CD4-positive, alpha-beta T cell (primary cell): ENCODE results near the gene SMURF2. TPM values are rescaled to one million over a fixed set of nuclear protein-coding genes. Genes with fewer than 3 reads are reported as not detected.
A peak's percentile ranks its signal among the peaks of the same experiment; 100 is the strongest.
"Not testable (repeated sequence)": the region's sequence is repeated elsewhere in the genome, so short reads cannot be mapped to it uniquely, and the experiment has no call there.

Experiments used
- ATAC-seq: fragments of 200-7000 bp; cut with Tn5 transposase; one replicate; pipeline ENCODE4 v1.10.0; 2022; ENCODE audit warnings: mild to moderate bottlenecking; ENCODE audit not compliant: poor library complexity
- CTCF ChIA-PET: fragments of 350-600 bp; sonication (Branson Sonifier 250); formaldehyde crosslinking; loops from one replicate; lab custom pipeline; 2021; ENCODE audit warnings: antibody characterized with exemption, inconsistent platforms; lab: Charles Lee
- POLR2A ChIA-PET: fragments of 350-600 bp; sonication (Branson Sonifier 250); formaldehyde crosslinking; loops from one replicate; lab custom pipeline; 2021; ENCODE audit warnings: antibody characterized with exemption, inconsistent platforms; lab: Charles Lee
- DNase-seq, 14 experiments: peaks; one replicate each; pipeline ENCODE4 v3.0.0-alpha.2; 2013 to 2020; ENCODE audit warnings: mixed read lengths in 2 of 14
- H3K27ac ChIP-seq, 2 donors: one replicate each; pipeline versions ENCODE4 v1.5.1 to v1.7.0; 2013; ENCODE audit warnings: low read length in 2 of 2, low read depth in 1 of 2, mild to moderate bottlenecking in 1 of 2
- H3K27me3 ChIP-seq, 2 experiments: 1 replicate in 1 of 2; 2 replicates in 1 of 2; pipeline versions ENCODE4 v1.6.1 to v1.7.0; 2013; ENCODE audit warnings: low read length in 2 of 2, control low read depth in 1 of 2, mild to moderate bottlenecking in 1 of 2, moderate library complexity in 1 of 2; ENCODE audit not compliant: insufficient read depth in 2 of 2, control insufficient read depth in 1 of 2
- H3K36me3 ChIP-seq: one replicate; pipeline ENCODE4 v1.6.1; 2013; ENCODE audit warnings: low read length, control low read depth; ENCODE audit not compliant: insufficient read depth
- H3K4me1 ChIP-seq: one replicate; pipeline ENCODE4 v1.6.1; 2013; ENCODE audit warnings: low read length, control low read depth; ENCODE audit not compliant: insufficient read depth
- H3K4me3 ChIP-seq: one replicate; pipeline ENCODE4 v1.5.1; 2013; ENCODE audit warnings: mild to moderate bottlenecking, low read length, moderate library complexity
- H3K9me3 ChIP-seq, 2 experiments: 1 replicate in 1 of 2; 2 replicates in 1 of 2; pipeline versions ENCODE4 v1.6.1 to v1.7.0; 2013; ENCODE audit warnings: low read length in 2 of 2, mild to moderate bottlenecking in 2 of 2, control low read depth in 1 of 2, moderate library complexity in 1 of 2; ENCODE audit not compliant: control insufficient read depth in 1 of 2, insufficient read depth in 1 of 2
- H3K27ac Mint-ChIP-seq: one replicate; pipeline ENCODE4 v1.8.0; 2020; ENCODE audit warnings: mixed read lengths
- H3K27me3 Mint-ChIP-seq: one replicate; pipeline ENCODE4 v1.8.0; 2021; ENCODE audit warnings: mixed read lengths
- H3K36me3 Mint-ChIP-seq: one replicate; pipeline ENCODE4 v1.8.0; 2021; ENCODE audit warnings: low read depth, mixed read lengths
- H3K4me1 Mint-ChIP-seq: one replicate; pipeline ENCODE4 v1.8.0; 2021; ENCODE audit warnings: low read depth, mixed read lengths
- H3K4me3 Mint-ChIP-seq: one replicate; pipeline ENCODE4 v1.8.0; 2020; ENCODE audit warnings: mild to moderate bottlenecking, mixed read lengths
- H3K9me3 Mint-ChIP-seq: one replicate; pipeline ENCODE4 v1.8.0; 2020; ENCODE audit warnings: mixed read lengths
- intact Hi-C, 2 experiments: fragments of 100-400 bp; cut with DNase I in 1 of 2; cut with micrococcal nuclease in 1 of 2; formaldehyde crosslinking; loops; one replicate each; pipeline versions ENCODE4 v1.15.1 to v1.9.0; 2023 to 2025; cut with DNase I, micrococcal nuclease
- total RNA-seq, 174 experiments: library from RNA in 2 of 174; stranded (reverse) in 2 of 174; gene quantifications; one replicate each; pipeline ENCODE4 v1.2.3 and lab custom pipeline; 2021 to 2026
- TF ChIP-seq, protein P1 (sequence below): fragments of 200-600 bp; IDR thresholded peaks from one replicate; pipeline ENCODE4 v1.8.0; 2022; ENCODE audit warnings: antibody characterized with exemption, mild to moderate bottlenecking

Gene SMURF2
- total RNA-seq, 2 experiments from 2014 or later, result 28.0 to 29.7 TPM

DNA sequence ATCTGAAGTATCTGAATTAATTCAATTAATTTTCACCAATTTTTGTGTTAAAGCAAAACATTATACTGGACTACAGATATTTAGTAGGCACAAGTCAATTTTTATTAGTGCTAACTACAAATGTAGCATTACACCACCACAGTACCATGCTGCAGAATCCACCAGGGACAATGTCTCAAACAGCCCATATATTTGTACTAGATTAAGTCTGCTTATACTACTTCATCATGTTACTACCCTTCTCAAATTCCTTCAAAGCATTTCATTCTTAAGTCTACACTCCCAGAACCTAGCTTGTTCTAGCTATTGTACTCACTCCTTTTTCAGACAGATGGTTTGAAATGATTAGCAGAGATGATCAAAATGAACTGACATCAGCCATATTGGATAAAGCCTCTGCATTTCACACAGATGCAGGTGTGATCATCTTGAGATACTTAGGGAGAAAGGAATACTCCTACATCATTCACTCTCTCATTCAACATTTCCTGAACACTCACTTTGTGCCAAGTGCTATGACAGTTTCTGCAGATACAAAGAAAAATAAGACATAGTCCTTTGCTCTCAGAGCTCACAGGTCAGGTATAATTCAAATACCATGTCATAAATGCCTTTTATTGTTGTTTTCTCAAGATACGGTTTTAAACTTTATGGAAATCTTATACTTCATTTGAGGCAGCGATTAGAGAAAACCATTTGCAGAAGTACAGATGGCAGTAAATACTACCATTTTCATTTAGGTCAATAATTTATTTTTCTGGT, 47.7 kb downstream of the SMURF2 start:
- ChIA-PET POLR2A (interaction anchor here (0.7 to 1.4 kb wide), 2 partner anchors 20 to 105 kb away, joined by 3 to 6 read pairs; no protein-coding TSS in a partner anchor), CTCF (interaction anchor here (1.6 kb wide), 1 partner anchor 14 kb away, joined by 4 read pairs; no protein-coding TSS in a partner anchor)
- Histone ChIP-seq H3K9me3 (no peaks in the 10 kb centered on the region), H3K4me1 (peaks cover 6% of the 10 kb centered on the region), H3K27ac (no peak overlapping the region), H3K4me3 (no peak overlapping the region), H3K27me3 (no peaks in the 10 kb centered on the region), H3K36me3 (no peaks in the 10 kb centered on the region)
- no peaks in the 10 kb centered on the region for H3K36me3 Mint-ChIP-seq
- no peaks in the 10 kb centered on the region for H3K9me3 Mint-ChIP-seq
- no peaks in the 10 kb centered on the region for H3K27me3 Mint-ChIP-seq
- no peak overlapping the region for H3K4me3 Mint-ChIP-seq
- ATAC-seq, result no peak
- no peak for DNase-seq
- H3K27ac Mint-ChIP-seq, result peak overlapping the region; percentile 2
- intact Hi-C loops, result loop anchor here in 1 of 2 experiments (2.0 kb wide), 1 partner anchor 16 kb away; no protein-coding TSS in a partner anchor
- TF ChIP-seq, protein P1, sequence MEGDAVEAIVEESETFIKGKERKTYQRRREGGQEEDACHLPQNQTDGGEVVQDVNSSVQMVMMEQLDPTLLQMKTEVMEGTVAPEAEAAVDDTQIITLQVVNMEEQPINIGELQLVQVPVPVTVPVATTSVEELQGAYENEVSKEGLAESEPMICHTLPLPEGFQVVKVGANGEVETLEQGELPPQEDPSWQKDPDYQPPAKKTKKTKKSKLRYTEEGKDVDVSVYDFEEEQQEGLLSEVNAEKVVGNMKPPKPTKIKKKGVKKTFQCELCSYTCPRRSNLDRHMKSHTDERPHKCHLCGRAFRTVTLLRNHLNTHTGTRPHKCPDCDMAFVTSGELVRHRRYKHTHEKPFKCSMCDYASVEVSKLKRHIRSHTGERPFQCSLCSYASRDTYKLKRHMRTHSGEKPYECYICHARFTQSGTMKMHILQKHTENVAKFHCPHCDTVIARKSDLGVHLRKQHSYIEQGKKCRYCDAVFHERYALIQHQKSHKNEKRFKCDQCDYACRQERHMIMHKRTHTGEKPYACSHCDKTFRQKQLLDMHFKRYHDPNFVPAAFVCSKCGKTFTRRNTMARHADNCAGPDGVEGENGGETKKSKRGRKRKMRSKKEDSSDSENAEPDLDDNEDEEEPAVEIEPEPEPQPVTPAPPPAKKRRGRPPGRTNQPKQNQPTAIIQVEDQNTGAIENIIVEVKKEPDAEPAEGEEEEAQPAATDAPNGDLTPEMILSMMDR, result no peak
- peaks cover 54% of the 10 kb centered on the region for H3K4me1 Mint-ChIP-seq

DNA sequence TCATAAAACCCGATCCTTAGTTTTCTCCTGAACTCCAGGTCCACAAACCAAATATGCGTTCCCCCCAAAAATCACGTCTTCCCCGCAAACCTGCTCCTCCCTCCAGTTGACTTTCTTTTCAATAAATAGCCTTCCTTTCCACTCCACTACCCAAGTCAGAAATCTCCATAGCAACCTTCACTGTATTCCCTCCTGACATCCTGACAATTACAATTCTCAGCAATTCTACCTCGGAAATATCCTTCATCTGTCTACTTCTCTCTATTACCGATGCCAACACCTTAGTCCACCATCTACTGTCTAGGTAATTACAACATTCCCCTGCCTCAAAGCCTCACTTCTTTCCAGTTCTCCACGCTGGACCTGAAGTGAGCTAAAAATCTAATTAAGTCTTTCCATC, 50.7 kb downstream of the SMURF2 start:
- intact Hi-C loops, result no loop called here
- Mint-ChIP-seq H3K36me3 (no peaks in the 10 kb centered on the region), H3K27me3 (no peaks in the 10 kb centered on the region), H3K27ac (no peak overlapping the region), H3K4me1 (peaks cover 53% of the 10 kb centered on the region), H3K9me3 (no peaks in the 10 kb centered on the region), H3K4me3 (no peak overlapping the region)
- no peaks in the 10 kb centered on the region for H3K27me3 ChIP-seq
- H3K36me3 ChIP-seq, result no peaks in the 10 kb centered on the region
- ChIA-PET POLR2A (no interaction called here), CTCF (no interaction called here)
- TF ChIP-seq, protein P1, result no peak
- H3K4me3 ChIP-seq, result no peak overlapping the region
- H3K27ac ChIP-seq, result no peak overlapping the region
- peaks cover 6% of the 10 kb centered on the region for H3K4me1 ChIP-seq
- no peaks in the 10 kb centered on the region for H3K9me3 ChIP-seq
- ATAC-seq (no peak), DNase-seq (no peak)

DNA sequence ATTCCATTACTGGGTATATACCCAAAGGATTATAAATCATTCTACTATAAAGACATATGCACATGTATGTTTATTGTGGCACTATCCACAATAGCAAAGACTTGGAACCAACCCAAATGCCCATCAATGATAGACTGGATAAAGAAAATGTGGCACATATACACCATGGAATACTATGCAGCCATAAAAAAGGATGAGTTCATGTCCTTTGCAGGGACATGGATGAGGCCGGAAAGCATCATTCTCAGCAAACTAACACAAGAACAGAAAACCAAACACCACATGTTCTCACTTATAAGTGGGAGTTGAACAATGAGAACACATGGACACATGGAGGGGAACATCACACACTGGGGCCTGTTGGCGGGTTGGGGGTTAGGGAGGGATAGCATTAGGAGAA, 51.9 kb downstream of the SMURF2 start:
- ChIA-PET CTCF (interaction anchor here (1.2 kb wide), 1 partner anchor 39 kb away, joined by 3 read pairs; no protein-coding TSS in a partner anchor), POLR2A (interaction anchor here (1.2 kb wide), 1 partner anchor 11 kb away, joined by 4 read pairs; no protein-coding TSS in a partner anchor)
- H3K27me3 Mint-ChIP-seq, H3K36me3 Mint-ChIP-seq, H3K27ac Mint-ChIP-seq, H3K27me3 ChIP-seq, H3K4me1 ChIP-seq, H3K9me3 ChIP-seq, H3K27ac ChIP-seq, H3K9me3 Mint-ChIP-seq, H3K4me3 Mint-ChIP-seq, intact Hi-C loops, DNase-seq, ATAC-seq, H3K4me3 ChIP-seq, H3K36me3 ChIP-seq: not testable (repeated sequence)
- peaks cover 58% of the 10 kb centered on the region for H3K4me1 Mint-ChIP-seq
